GM13977 (cell line): ENCODE measurements around the gene MEX3A.

Source experiments
- DNase-seq: peaks from one replicate; pipeline ENCODE4 v3.0.0; 2012; ENCODE audit warnings: low spot score
- CTCF ChIP-seq: IDR thresholded peaks from 2 replicates; pipeline ENCODE4 v1.5.1; 2012; ENCODE audit warnings: mild to moderate bottlenecking, control low read depth; ENCODE audit not compliant: insufficient read depth; ENCODE audit errors: extremely low read depth, missing control alignments
- in situ Hi-C: fragments of 300-500 bp; cut with MboI; formaldehyde crosslinking; loops from one replicate; pipeline ENCODE4 v1.12.0; 2022; ENCODE audit warnings: low sequenced_read_pairs, low pct_unique_long_range_greater_than_20kb, mixed read lengths, inconsistent platforms; ENCODE audit not compliant: unreplicated experiment

Gene MEX3A

GRCh38 chr1:156101880-156102279 lies 19.6 kb upstream of the MEX3A start:
- no peak for DNase-seq
- in situ Hi-C loops: no loop called here
- TF ChIP-seq CTCF: no peak

GRCh38 chr1:156100205-156100995 lies 18.1 kb upstream of the MEX3A start:
- no peak for TF ChIP-seq CTCF
- in situ Hi-C loops: no loop called here
- no peak for DNase-seq

- no peak for TF ChIP-seq CTCF
- in situ Hi-C loops: loop anchor here (10.0 kb wide), 1 partner anchor 216 kb away; no protein-coding TSS in a partner anchor
- DNase-seq: no peak
These were observed 17.0 kb upstream of the MEX3A start for GRCh38 chr1:156099282-156099681.

GRCh38 chr1:156098784-156099183 lies 16.5 kb upstream of the MEX3A start:
- in situ Hi-C loops: loop anchor here (10.0 kb wide), 1 partner anchor 216 kb away; no protein-coding TSS in a partner anchor
- no peak for TF ChIP-seq CTCF
- DNase-seq: no peak

GRCh38 chr1:156097499-156098178 lies 15.4 kb upstream of the MEX3A start:
- in situ Hi-C loops: loop anchor here (10.0 kb wide), 1 partner anchor 217 kb away; no protein-coding TSS in a partner anchor
- no peak for DNase-seq
- TF ChIP-seq CTCF: no peak

- DNase-seq: peak; percentile 85
- peak; percentile 98 for TF ChIP-seq CTCF
- in situ Hi-C loops: loop anchor here (10.0 kb wide), 1 partner anchor 218 kb away; no protein-coding TSS in a partner anchor
These were observed 14.6 kb upstream of the MEX3A start for GRCh38 chr1:156096640-156097391.
